Measurements from ENCODE around the gene MACF1.

DNA sequence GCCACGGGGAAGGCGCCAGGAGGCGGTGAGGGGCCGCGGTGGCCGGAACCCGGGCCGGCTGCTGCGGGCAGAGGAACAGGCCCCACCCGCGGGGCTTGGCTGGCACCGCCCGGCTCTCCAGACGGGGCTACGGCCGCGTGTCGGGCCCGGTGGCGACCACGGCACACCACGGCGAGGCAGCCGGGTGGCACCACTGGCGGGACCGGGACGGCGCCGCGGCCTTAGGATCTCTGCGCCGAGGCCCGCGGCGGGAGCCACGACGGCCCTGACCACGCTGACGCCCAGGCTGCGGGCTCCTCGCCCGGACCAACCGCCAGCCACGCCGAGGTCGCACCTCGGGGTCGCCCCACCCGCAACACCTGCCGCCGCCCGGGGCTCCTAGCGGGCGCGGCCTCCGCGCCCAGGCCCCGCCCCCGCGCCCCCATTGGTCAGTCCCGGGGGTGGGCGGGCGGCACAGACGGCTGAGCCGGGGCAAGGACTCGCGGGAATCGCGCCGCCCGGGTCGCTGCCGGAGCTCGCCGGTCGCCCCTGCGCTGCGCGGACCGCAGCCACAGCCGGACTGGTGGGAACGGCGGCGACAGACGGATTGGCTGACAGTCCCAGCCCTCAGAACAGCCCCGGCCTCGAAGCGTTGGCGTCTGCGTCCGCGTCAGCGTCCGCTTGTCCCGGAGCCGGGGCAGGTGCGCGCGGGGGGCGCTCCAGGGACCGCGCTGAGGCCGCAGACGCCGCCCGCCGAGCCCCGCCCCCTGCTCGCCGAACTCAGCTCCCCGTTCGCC lies 286.8 kb downstream of the MACF1 start, which contains the start of gene BMP8A:
- TF ChIP-seq POLR2A (IDR thresholded peaks at IDR 0.05; ENCODE audit: low read depth, low read length) (no peak), POLR2AphosphoS5 (IDR thresholded peaks at IDR 0.05; ENCODE audit: low read depth, low read length) (no peak), TAF1 (IDR thresholded peaks at IDR 0.05; ENCODE audit: borderline replicate concordance, low read depth, low read length) (no peak)
